HG02943 (cell line): Measurements from ENCODE around the gene AMN1.
"Not testable (repeated sequence)": the region's sequence is repeated elsewhere in the genome, so short reads cannot be mapped to it uniquely, and the experiment has no call there.

Experiments
- ATAC-seq: cut with Tn5 transposase; IDR thresholded peaks from one replicate; pipeline ENCODE4 v1.9.1; 2021; ENCODE audit warnings: mild to moderate bottlenecking, low read depth, moderate library complexity; ENCODE audit not compliant: unreplicated experiment

AMN1 gene

DNA sequence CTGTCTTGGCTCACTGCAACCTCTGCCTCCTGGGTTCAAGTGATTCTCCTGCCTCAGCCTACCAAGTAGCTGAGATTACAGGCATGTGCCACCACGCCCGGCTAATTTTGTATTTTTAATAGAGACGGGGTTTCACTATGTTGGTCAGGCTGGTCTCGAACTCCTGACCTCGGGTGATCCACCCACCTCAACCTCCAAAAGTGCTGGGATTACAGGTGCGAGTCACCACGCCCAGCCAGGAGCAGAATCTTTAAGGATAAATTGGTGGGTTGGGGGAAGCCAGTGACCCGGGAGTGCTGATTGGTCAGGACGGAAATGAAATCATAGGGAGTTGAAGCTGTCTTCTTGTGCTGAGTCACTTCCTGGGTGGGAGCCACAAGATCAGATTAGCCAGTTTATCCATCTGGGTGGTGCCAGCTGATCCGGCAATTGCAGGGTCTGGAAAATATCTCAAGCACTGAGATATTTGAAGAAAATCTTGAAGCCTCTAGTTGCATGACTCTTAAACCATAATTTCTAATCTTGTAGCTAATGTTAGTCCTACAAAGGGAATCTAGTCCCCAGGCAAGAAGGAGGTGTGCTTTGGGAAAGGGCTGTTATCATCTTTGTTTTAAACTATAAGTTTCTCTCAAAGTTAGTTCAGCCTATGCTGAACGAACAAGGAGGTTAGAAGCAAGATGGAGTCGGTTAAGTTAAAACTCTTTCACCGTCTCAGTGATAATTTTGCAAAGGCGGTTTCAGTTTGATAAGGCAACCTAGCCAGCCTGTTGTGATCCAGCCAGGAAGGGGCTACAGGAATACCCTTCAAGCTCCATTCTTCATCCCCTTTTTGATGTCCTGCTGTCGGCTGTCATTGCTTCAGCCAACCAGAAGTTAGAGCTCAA is 5.0 kb upstream of the AMN1 start:
- ATAC-seq = not testable (repeated sequence)

DNA sequence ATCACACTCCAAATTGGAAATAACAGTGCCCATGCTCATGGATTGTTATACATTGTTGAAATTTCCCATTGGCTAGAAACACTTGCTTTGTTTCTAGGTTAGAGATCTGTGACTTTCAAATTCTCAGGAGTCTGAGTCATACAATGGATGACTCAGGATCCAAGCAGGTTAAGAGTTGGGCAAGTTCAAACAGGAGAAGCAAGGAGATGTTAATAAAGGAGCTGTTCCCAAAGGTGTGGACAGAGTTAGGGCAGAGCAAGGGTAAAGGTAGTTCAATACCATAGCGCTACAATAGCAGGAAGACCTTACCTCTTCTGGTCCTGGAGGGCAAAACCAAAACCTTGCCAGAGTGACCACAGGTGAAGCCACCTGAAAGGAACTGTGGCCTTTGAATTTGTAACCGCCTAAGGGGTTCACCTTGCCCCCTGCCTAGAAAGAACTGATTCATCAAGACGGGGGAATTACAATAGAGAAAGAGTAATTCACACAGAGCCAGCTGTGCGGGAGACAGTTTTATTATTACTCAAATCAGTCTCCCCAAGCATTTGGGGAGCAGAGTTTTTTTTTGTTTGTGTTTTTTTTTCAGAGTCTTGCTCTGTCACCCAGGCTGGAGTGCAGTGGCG is 4.2 kb upstream of the AMN1 start:
- no peak for ATAC-seq

DNA sequence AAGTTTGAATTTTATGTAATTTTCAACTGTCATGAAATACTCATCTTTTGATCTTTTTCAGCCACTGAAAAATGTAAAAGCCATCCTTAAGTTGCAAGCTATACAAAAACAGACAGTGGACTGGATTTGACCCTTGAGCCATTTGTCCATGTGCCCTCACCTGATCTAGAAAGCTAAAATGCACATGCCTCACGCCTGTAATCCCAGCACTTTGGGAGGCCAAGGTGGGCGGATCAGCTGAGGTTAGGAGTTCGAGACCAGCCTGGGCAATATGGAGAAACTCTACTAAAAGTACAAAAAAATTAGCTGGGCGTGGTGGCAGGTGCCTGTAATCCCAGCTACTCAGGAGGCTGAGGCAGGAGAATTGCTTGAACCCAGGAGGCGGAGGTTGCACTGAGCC is 2.4 kb upstream of the AMN1 start:
- not testable (repeated sequence) for ATAC-seq

DNA sequence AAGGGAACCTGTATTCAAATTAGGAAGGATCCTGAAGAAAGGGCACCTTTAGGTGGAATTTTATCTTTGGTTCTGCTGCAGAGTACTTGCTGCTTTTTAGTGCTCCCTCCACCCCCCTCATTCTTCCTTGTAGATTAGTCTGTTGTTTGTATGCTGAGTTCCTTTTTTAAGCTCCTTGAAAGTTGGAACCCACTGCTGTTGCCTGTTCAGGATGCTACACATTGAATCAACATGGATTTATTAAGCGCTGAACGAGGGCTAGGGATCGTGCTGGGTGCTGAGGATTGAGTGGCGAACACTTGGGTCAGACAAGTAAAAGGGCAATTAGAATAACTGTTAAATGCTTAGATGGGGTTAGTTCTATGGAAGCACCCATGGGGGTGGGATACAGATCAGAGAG is 884 bp upstream of the AMN1 start:
- no peak for ATAC-seq

DNA sequence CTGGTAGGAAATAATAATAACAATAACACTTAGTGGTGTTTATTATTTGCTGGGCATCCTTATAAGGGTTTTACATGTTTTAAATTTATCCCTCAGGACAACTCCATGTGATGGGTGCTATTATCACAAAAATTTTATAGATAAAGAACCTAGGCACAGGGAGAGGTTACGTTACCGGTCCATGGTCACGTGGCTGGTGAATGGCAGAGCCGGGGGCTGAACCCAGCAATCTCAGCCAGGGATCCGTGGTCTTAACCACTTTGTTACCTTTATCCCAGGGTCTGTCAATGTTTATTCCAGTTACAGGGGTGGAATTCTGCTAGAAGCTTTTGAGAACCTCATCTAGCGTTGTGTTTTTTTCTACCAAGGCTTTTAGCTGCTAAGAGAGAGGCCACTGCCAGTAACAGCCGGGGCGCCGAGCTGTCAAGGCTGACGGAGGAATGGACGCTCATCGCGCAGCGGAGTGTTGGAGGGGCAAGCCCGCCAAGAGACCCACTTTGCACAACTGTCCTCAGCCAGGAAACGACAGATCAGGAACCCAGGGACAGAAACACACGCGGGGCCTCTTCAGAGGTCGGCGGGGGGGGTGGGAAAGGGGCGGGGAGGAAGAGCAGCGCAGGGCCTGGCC is 418 bp downstream of the AMN1 start:
- peak; percentile 10 for ATAC-seq

DNA sequence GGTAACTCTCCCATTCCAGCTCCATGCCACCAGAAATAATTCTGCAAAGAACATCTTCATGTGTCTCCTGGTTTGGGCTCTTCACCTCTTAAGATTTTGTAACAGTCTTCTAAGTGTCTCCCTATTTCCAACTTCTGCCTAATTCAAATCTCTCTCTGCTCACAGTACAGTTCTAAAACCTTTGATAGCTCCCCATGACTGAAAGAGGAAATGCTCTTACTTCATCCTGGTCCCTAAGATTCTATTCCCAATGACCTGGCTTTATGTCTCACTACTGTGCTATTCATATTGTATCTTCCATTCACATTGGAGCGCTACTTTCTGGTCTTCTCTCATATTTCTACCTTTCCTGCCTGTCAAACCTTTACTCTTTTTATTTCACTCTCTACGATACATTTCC is 1.6 kb downstream of the AMN1 start:
- ATAC-seq = no peak

DNA sequence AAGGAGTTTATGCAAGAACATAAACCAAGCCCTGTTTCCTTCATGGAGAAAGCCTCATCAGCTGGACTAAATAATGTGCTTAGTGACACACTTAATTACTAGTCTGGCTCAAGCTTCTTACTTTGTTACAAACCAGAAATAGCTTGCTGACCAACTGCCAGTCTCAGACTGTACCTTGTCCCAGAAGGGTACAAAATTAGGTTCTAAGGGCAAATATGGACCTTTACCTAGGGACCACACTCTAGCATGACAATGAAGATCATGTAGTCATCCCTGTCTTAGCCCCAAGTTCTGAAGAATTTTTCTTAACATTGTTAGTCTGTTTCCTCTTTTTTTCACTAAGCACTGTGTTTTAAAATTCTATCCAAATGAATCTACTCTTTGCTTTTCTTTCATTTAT is 2.2 kb downstream of the AMN1 start:
- ATAC-seq = no peak

DNA sequence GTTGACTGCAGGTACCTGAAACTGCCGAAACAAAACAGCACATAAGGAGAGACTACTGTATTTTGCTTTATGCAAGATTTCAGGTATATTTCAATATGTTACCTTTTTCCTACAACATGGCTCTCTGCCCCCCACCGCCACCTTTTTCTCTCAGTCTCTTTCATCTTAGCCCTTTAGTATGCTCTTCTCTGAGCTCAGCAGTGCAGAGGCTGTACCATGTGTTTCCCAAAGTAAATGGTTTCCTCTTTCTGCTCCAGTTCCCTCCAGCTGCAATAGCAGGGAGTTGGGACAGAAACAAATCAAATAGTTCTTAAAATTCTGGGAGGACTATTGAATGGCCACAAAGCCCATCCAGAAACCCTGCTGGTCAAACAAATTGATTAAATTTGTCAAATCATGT is 4.3 kb downstream of the AMN1 start:
- no peak for ATAC-seq

DNA sequence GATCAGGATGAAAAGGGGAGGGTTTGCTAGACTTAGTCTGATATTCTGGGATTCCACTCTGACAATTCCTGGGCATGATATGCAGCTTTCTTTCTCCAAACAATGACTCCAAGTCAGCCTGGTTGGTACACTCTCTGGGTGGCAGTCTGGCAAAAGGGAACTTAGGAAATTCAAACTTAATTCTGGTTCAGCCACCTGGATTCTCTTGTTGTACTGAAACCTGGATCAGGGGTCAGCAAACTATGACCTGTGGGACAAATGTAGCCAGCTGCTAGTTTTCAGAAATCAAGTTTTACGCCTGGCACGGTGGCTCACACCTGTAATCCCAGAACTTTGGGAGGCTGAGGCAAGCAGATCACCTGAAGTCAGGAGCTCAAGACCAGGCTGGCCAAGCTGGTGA is 6.2 kb downstream of the AMN1 start:
- ATAC-seq = no peak

DNA sequence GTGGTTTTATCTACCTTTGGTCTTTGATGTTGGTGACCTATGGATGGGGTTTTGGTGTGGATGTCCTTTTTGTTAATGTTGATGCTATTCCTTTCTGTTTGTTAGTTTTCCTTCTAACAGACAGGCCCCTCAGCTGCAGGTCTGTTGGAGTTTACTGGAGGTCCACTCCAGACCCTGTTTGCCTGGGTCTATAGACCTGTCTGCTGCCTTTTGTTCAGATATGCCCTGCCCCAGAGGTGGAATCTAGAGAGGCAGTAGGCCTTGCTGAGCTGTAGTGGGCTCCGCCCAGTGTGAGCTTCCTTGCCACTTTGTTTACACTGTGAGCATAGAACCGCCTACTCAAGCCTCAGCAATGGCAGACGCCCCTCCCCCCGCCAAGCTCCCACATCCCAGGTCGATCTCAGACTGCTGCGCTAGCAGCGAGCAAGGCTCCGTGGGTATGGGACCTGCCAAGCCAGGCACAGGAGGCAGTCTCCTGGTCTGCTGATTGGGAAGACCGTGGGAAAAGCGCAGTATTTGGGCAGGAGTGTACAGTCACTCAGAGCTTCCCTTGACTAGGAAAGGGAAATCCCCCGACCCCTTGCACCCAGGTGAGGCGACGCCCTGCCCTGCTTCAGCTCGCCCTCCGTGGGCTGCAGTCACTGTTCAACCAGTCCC is 10.2 kb downstream of the AMN1 start:
- not testable (repeated sequence) for ATAC-seq

DNA sequence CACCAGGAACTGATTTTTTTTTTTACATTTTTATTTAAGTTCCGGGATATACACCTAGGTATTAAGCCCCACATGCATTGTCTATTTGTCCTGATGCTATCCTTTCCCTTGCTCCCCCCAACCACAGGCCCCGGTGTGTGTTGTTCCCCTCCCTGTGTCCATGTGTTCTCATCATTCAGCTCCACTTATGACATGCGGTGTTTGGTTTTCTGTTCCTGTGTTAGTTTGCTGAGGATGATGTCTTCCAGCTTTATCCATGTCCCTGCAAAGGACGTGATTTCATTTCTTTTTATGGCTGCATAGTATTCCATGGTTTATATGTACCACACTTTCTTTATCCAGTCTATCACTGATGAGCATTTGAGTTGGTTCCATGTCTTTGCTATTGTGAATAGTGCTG is 11.8 kb downstream of the AMN1 start:
- ATAC-seq = not testable (repeated sequence)

DNA sequence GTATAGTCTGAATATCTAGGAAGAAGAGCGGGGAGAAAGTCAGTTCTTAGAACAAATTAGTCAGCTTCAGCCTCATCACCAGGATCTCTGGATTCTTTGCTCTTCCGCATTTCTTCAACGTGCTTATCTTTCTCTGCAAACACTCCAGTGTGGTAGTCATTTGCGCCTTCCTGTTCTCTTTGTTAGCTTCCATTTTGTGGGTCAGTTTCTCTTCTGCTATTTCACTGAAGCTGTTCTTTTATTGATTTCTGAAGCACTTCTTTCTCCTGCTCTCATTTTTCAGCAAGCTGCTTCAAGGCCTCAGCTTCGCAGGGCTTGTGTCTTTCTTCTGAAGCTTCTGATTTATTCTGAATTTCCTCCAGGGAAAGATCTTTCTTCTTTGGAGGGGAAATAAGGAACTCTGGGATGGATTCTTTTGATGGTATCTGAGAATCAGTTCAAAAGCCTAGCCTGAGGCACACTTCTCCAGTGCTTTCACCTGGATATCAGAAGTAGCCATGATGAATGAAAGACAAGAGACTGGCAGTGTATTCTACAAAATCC is 13.5 kb downstream of the AMN1 start:
- ATAC-seq = no peak

DNA sequence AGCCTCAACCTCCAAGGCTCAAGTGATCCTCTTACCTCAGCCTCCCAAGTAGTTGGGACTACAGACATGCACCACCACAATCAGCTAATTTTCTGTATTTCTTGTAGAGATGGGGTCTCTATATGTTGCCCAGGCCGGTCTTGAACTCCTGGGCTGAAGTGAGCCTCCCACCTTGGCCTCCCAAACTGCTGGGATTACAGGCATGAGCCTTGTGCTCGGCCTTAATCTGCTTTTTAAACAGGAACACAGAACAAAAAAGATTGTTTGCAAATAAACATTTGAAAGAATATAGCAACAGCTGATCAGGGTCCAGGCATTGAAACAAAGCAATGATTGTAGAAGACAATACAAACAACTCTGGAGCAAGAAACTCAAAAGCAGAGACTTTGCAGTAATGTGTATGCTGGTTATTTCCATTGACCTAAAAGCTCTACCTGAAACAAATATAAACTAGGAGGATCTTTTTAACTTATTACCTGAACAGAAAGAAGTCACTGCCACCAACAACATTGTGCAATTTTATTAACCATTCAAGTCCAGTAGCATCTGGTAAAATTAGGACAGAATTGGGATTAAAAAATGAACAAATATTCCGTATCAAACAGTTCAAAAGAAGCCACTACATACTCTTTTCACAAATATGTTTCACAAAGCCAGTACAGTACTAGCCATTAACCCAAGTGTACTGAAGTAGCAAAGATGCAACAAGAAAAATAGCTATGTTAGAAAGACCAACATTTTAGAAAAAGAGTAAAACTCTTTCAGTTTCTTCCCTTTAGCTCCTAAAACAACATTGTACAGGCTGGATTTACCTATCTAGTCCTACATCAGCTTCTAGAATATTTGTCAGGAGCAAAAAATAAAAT is 14.2 kb downstream of the AMN1 start:
- ATAC-seq = no peak

DNA sequence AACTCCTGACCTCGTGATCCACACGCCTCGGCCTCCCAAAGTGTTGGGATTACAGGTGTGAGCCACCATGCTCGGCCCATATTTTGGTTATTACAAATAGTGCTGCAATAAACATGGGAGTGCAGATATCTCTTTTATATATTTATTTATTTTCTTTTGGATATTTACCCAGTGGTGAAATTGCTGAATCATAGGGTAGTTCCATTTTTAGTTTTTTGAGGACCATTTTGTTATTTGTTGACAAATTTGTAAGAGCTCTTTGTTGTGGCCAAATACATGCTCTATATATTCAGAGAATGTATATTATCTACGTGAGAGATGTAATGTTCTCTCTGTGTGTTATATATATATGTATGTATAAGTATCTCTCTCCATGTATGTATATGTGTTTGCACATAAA is 15.9 kb downstream of the AMN1 start:
- ATAC-seq = no peak

DNA sequence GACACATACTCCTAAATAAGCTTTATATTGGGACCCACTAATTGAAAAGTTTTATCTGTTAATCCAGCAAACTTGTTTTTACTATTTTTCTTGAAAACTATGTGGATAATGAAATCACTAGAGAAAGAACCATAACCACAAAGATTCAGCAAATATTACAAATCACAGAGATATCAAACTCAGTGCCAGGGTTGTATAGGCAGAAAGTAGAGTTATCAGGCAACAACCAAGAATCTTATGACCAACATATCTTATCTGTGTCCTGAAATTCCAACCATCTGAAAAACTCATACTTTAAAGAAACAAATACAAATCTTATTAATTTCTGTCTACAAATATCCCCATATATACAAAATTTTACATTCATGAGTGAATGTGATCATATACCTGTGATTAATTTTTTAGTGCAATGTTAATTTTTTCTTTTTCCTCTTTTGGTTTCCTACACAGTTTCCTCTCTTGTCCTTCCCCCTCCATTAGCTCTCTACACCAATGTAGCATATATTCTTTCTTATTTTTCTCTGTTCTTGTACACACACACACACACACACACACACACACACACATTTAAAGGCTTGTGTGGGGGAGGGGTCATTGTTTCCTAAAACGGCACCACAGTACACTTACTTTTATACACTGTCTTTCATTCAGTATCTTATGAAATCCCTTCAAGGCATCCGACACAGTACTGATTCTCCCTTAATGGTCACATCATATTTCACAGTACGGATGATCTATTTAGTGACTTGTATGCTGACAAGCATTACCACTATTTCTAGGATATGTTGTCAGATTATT is 18.6 kb downstream of the AMN1 start:
- ATAC-seq = no peak

DNA sequence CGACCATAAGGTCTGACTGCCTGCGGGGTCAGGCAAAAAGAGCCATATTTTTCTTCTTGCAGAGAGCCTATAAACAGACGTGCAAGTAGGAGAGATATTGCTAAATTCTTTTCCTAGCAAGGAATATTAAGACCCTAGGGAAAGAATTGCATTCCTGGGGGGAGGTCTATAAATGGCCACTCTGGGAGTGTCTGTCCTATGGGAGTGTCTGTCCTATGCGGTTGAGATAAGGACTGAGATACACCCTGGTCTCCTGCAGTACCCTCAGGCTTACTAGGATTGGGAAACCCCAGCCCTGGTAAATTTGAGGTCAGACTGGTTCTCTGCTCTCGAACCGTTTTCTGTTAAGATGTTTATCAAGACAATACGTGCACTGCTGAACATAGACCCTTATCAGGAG is 20.7 kb downstream of the AMN1 start:
- ATAC-seq = not testable (repeated sequence)

DNA sequence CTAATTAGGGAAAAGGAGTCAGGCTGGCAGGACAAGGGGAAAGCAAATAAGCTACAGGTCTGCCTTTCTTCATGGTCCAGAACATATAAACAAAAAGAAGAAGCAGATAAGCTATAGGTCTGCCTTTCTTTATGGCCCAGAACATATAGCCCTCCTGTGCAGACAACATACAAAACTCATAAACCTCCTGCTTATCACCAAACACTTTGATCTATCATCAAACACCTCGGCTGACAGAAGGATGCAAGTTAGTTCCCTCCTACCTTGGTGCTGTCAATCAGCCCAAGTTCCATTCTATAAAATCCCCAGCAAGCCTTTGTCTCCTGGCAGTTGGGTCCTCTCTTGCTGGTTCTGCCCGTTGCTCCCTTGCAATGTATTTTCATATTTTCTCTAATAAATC is 23.2 kb downstream of the AMN1 start:
- ATAC-seq = no peak

DNA sequence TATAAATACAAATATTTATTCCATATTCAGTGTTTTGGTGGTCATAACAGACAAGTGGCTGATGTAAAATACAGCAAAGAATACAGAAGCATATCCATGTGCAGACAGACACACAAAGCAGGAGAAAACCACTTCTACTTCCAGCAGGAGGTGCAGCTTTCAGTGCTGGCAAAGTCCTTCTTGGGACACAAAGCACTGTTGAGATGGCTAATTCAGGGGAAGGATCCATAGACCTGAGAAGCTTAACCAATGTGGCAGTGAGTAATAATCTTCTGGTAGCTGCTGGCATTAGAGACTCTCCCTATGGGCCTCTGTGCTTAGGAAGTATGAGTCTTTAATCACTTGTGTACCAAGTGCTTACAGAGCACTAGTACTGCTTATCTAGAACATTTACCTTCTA is 26.8 kb downstream of the AMN1 start:
- ATAC-seq = no peak

DNA sequence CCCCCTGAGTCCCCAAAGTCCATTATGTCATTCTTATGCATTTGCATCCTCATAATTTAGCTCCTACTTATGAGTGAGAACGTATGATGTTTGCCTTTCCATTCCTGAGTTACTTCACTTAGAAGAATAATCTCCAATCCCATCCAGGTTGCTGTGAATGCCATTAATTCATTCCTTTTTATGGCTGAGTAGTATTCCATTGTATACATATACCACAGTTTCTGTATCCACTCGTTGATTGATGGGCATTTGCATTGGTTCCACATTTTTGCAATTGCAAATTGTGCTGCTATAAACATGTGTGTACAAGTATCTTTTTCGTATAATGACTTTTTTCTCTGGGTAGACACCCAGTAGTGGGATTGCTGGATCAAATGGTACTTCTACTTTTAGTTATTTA is 38.9 kb downstream of the AMN1 start:
- ATAC-seq = not testable (repeated sequence)
